Uterus (tissue), 4 donors: ENCODE results near the gene HEXB. TPM values are rescaled to one million over a fixed set of nuclear protein-coding genes. Genes with fewer than 3 reads are reported as not detected.
A peak's percentile ranks its signal among the peaks of the same experiment; 100 is the strongest.

Experiments used
- DNase-seq, 2 donors: peaks; one replicate each; pipeline ENCODE4 v3.0.0-alpha.2; 2019 to 2020
- H3K27ac ChIP-seq, 2 donors: fragments of 200-600 bp; sonication (generic); 1 replicate in 1 of 2; 2 replicates in 1 of 2; pipeline ENCODE4 v1.5.1; 2016 to 2018
- H3K27me3 ChIP-seq, 2 donors: fragments of 200-600 bp; sonication (generic); one replicate each; pipeline ENCODE4 v1.5.1; 2018 to 2019; ENCODE audit warnings: control low read depth in 1 of 2
- H3K36me3 ChIP-seq, 2 donors: fragments of 200-600 bp; sonication (generic); one replicate each; pipeline ENCODE4 v1.5.1; 2019; ENCODE audit warnings: control low read depth in 1 of 2
- H3K4me1 ChIP-seq, 2 donors: fragments of 200-600 bp; sonication (generic); one replicate each; pipeline ENCODE4 v1.5.1; 2018 to 2019; ENCODE audit warnings: control low read depth in 1 of 2
- H3K4me3 ChIP-seq, 2 donors: fragments of 200-600 bp; sonication (generic); 1 replicate in 1 of 2; 2 replicates in 1 of 2; pipeline ENCODE4 v1.5.1; 2018 to 2019; ENCODE audit warnings: mild to moderate bottlenecking in 1 of 2
- H3K9me3 ChIP-seq, 2 donors: fragments of 200-600 bp; sonication (generic); one replicate each; pipeline ENCODE4 v1.5.1; 2019; ENCODE audit warnings: control low read depth in 1 of 2
- CTCF ChIP-seq, 4 experiments: fragments of 200-600 bp in 2 of 4; fragments of 450-650 bp in 2 of 4; sonication (generic) in 2 of 4; IDR thresholded peaks; one replicate each; pipeline ENCODE4 v1.5.1; 2016 to 2019; ENCODE audit warnings: antibody characterized with exemption in 4 of 4, mild to moderate bottlenecking in 2 of 4, moderate library complexity in 1 of 4
- POLR2A ChIP-seq, 2 donors: fragments of 450-650 bp; IDR thresholded peaks; one replicate each; pipeline ENCODE4 v1.6.1; 2016; ENCODE audit warnings: antibody characterized with exemption in 2 of 2, mild to moderate bottlenecking in 1 of 2, moderate library complexity in 1 of 2
- intact Hi-C: fragments of 100-400 bp; cut with DNase I; formaldehyde crosslinking; loops from one replicate; pipeline ENCODE4 v1.15.1; 2023; ENCODE audit warnings: low total_unique reads
- total RNA-seq, 4 donors: library from RNA; depleted of rRNA in 3 of 4; stranded (reverse); fragments of >200 nt in 3 of 4; gene quantifications; one replicate each; pipeline versions ENCODE4 v1.1.0 to v1.2.4, GENCODE V29; 2014 to 2023
- donor health status: DM: yes; HTN: yes; CAD: no.

Gene HEXB
- total RNA-seq, 4 donors from 2014 or later = 115 to 195 (median 146) TPM

GRCh38 chr5:74762599-74762998 lies 77.6 kb downstream of the HEXB start:
- Histone ChIP-seq H3K4me3 (no peak overlapping the region), H3K36me3 (no peaks in the 10 kb centered on the region), H3K27me3 (no peaks in the 10 kb centered on the region), H3K27ac (no peak overlapping the region), H3K4me1 (peaks cover 5 to 8% of the 10 kb centered on the region in 2 donors), H3K9me3 (no peaks in the 10 kb centered on the region)
- TF ChIP-seq CTCF (IDR thresholded peaks at IDR 0.05) (no peak), POLR2A (IDR thresholded peaks at IDR 0.05) (no peak)
- DNase-seq = no peak
- intact Hi-C loops = no loop called here

DNA sequence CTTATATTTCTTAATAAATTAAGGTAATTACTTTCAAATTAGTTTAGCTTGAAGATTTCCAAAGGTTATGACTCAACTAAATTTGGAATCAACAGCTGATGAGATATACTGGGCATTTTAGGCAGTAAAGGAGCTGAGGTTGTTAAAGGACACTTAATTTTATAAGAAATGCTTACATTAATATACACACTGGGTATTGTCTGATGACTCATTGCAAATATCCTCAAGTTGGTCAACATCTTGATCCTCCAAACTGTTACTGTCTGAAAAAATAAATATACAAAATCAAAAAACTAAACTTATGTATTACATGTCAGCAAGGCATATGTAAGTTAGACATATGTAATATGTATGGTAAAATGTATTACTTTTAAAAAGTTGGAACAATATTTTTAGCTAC lies 78.5 kb downstream of the HEXB start:
- TF ChIP-seq POLR2A (IDR thresholded peaks at IDR 0.05) (no peak), CTCF (IDR thresholded peaks at IDR 0.05) (no peak)
- H3K27me3 ChIP-seq = no peaks in the 10 kb centered on the region
- no peaks in the 10 kb centered on the region for H3K36me3 ChIP-seq
- no peak overlapping the region for H3K4me3 ChIP-seq
- H3K4me1 ChIP-seq = peaks cover 5 to 14% of the 10 kb centered on the region in 2 donors
- H3K9me3 ChIP-seq = no peaks in the 10 kb centered on the region
- no peak overlapping the region for H3K27ac ChIP-seq
- no peak for DNase-seq
- intact Hi-C loops = no loop called here

GRCh38 chr5:74765201-74765600 lies 80.2 kb downstream of the HEXB start:
- Histone ChIP-seq H3K36me3 (no peaks in the 10 kb centered on the region), H3K27me3 (no peaks in the 10 kb centered on the region), H3K4me1 (peaks cover 5 to 14% of the 10 kb centered on the region in 2 donors), H3K27ac (no peak overlapping the region), H3K9me3 (no peaks in the 10 kb centered on the region), H3K4me3 (no peak overlapping the region)
- DNase-seq = no peak
- intact Hi-C loops = no loop called here
- TF ChIP-seq POLR2A (IDR thresholded peaks at IDR 0.05) = no peak

DNA sequence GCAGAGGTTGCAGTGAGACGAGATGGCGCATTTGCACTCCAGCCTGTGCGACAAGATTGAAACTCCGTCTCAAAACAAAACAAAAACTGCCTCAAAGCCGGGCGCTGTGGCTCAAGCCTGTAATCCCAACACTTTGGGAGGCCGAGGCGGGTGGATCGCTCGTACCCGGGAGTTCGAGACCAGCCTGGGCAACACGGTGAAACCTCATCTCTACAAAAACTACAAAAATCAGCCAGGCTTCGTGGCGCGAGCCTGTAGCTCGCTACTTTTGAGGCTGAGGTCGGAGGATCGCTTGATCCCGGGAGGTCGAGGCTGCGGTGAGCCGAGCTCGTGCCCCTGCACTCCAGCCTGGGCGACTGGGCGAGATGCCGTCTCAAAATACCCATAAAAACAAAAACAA lies 80.9 kb downstream of the HEXB start:
- H3K4me1 ChIP-seq = peaks cover 5 to 14% of the 10 kb centered on the region in 2 donors
- peak overlapping the region; percentile 76 to 92 for H3K4me3 ChIP-seq
- TF ChIP-seq POLR2A (IDR thresholded peaks at IDR 0.05) (no peak), CTCF (IDR thresholded peaks at IDR 0.05) (no peak)
- no peak for DNase-seq
- no peaks in the 10 kb centered on the region for H3K36me3 ChIP-seq
- no peaks in the 10 kb centered on the region for H3K9me3 ChIP-seq
- intact Hi-C loops = no loop called here
- no peaks in the 10 kb centered on the region for H3K27me3 ChIP-seq
- peak overlapping the region in 1 of 2 donors; percentile 86 for H3K27ac ChIP-seq

DNA sequence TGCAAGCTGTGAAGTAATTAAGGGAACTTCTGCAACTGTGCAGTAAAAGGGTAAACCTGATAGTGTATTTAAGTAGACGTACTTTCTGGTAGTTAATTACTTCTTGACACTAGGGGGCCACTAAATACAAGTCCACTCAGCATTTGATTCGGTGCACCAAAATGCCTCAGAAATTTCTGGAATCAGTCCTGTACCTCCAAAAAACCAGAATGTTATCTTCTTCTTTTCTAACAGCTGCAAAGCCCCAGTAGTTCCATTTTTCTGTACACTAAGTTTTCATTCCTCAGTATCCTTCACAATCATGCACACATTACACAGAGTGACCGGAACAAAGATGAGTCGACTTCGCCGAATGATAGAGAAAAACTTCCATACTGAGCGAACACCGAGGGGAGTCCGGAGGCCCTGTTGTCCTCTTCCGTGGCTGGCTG lies 81.4 kb downstream of the HEXB start:
- Histone ChIP-seq H3K36me3 (no peaks in the 10 kb centered on the region), H3K4me1 (peaks cover 5 to 14% of the 10 kb centered on the region in 2 donors), H3K9me3 (no peaks in the 10 kb centered on the region), H3K27me3 (no peaks in the 10 kb centered on the region), H3K27ac (peak overlapping the region; percentile 83 to 86), H3K4me3 (peak overlapping the region; percentile 76 to 92)
- TF ChIP-seq CTCF (IDR thresholded peaks at IDR 0.05) (peak in 1 of 4 experiments; percentile 27), POLR2A (IDR thresholded peaks at IDR 0.05) (no peak)
- no peak for DNase-seq
- intact Hi-C loops = no loop called here
